Measurements from ENCODE around the gene SLC34A1.
A peak's percentile ranks its signal among the peaks of the same experiment; 100 is the strongest.
"Not testable (repeated sequence)": the region's sequence is repeated elsewhere in the genome, so short reads cannot be mapped to it uniquely, and the experiment has no call there.

Gene SLC34A1

GRCh38 chr5:177355868-177356168, 28.4 kb upstream of the SLC34A1 start:
- DNase-seq = no peak

- no peak for DNase-seq
Observed at GRCh38 chr5:177356746-177357145, 27.5 kb upstream of the SLC34A1 start.

- DNase-seq = no peak
Observed at GRCh38 chr5:177357146-177357458, 27.1 kb upstream of the SLC34A1 start.

GRCh38 chr5:177357459-177358351, 26.5 kb upstream of the SLC34A1 start, which contains the start of gene RGS14:
Gene RGS14 (plus strand): TSS chr5:177357924. CDS start chr5:177358025, 101 bp downstream.
- peak; percentile 59 for DNase-seq

GRCh38 chr5:177358370-177358819, 25.8 kb upstream of the SLC34A1 start:
- DNase-seq = no peak

GRCh38 chr5:177359451-177359851, 24.8 kb upstream of the SLC34A1 start:
- no peak for DNase-seq

- DNase-seq = no peak
Observed at GRCh38 chr5:177359860-177360259, 24.4 kb upstream of the SLC34A1 start.

- not testable (repeated sequence) for DNase-seq
Observed at GRCh38 chr5:177360740-177361139, 23.5 kb upstream of the SLC34A1 start.

- no peak for DNase-seq
Observed at GRCh38 chr5:177361418-177362291, 22.6 kb upstream of the SLC34A1 start.

- no peak for DNase-seq
Observed at GRCh38 chr5:177362292-177362609, 22.0 kb upstream of the SLC34A1 start.

GRCh38 chr5:177362610-177363507, 21.4 kb upstream of the SLC34A1 start:
- DNase-seq = peak; percentile 70

GRCh38 chr5:177363565-177363964, 20.7 kb upstream of the SLC34A1 start:
- DNase-seq = no peak

- no peak for DNase-seq
Observed at GRCh38 chr5:177364159-177364962, 19.9 kb upstream of the SLC34A1 start.

GRCh38 chr5:177365845-177366527, 18.2 kb upstream of the SLC34A1 start:
- DNase-seq = no peak

- DNase-seq = no peak
Observed at GRCh38 chr5:177366528-177367322, 17.5 kb upstream of the SLC34A1 start.

- no peak for DNase-seq
Observed at GRCh38 chr5:177367323-177367848, 16.8 kb upstream of the SLC34A1 start.

- no peak for DNase-seq
Observed at GRCh38 chr5:177367981-177368868, 16.0 kb upstream of the SLC34A1 start.

- no peak for DNase-seq
Observed at GRCh38 chr5:177368869-177369644, 15.2 kb upstream of the SLC34A1 start.
